ENCODE measurements around the gene SALL3. TPM values are rescaled to one million over a fixed set of nuclear protein-coding genes. Genes with fewer than 3 reads are reported as not detected.

SALL3 gene
- polyA plus RNA-seq, 4 donors = 0.18 to 11.0 (median 8.2) TPM

GRCh38 chr18:78979056-78979729 lies 425 bp upstream of the SALL3 start:
- no peak for DNase-seq (ENCODE audit: low read depth in 4 of 4, low spot score in 3 of 4)

DNA sequence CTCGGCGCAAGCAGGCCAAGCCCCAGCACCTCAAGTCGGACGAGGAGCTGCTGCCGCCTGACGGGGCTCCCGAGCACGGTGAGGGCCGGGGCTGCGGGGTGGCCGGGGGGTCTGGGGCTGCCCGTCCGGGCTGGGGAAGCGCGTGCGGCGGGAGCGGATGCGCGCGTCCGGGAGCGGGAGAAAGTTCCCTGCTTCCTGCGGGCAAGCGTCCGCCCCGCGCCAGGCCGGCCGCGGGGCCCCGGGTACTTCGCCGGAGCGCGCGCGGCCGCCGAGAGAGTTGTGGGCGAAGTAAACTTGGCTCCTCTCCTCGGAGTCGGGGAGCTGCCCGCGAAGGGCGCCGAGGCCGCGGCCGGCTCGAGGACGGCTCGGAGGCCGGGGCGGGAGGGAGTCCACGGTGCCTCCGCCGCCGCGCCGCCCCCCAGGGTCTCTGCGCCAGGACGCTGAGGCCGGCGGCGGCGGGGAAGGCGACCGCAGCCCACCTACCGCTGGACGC lies 707 bp downstream of the SALL3 start:
- no peak for DNase-seq (ENCODE audit: low read depth in 4 of 4, low spot score in 3 of 4)

DNA sequence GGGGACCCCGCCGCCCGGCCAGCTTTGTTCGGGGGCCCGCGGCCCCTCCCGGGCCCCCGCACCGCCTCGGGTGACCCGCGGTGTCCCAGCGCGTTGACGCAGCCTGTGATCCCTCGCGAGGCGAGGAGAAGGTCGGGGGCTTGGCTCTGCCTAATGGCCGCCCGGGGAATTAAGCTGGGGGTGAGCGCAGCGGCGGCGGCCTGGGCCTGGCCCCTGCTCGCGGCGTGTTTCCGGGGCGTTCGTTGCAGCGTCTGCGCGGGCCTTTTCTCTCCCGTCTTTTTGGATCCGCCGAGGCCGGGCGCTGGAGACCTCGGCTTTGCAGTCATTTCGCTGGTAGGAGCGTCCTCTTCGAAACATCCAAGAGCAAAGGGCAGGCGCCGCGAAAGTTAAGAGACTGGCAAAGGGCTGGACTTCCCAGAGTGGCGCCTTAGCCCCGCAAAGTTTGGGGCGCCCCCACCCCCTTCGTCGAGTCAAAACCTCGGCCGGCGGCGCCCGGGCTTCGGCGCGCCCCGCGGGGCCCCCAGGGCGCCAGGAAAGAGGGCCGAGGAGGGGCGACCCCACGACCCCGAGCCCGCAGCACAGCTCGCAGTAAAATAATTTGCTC lies 1.3 kb downstream of the SALL3 start:
- DNase-seq (ENCODE audit: low read depth in 4 of 4, low spot score in 3 of 4) = no peak

GRCh38 chr18:78981394-78981831 lies 1.8 kb downstream of the SALL3 start:
- no peak for DNase-seq (ENCODE audit: low read depth in 4 of 4, low spot score in 3 of 4)

GRCh38 chr18:78981989-78982620 lies 2.5 kb downstream of the SALL3 start:
- no peak for DNase-seq (ENCODE audit: low read depth in 4 of 4, low spot score in 3 of 4)

GRCh38 chr18:78983512-78983911 lies 3.9 kb downstream of the SALL3 start:
- no peak for DNase-seq (ENCODE audit: low read depth in 4 of 4, low spot score in 3 of 4)

DNA sequence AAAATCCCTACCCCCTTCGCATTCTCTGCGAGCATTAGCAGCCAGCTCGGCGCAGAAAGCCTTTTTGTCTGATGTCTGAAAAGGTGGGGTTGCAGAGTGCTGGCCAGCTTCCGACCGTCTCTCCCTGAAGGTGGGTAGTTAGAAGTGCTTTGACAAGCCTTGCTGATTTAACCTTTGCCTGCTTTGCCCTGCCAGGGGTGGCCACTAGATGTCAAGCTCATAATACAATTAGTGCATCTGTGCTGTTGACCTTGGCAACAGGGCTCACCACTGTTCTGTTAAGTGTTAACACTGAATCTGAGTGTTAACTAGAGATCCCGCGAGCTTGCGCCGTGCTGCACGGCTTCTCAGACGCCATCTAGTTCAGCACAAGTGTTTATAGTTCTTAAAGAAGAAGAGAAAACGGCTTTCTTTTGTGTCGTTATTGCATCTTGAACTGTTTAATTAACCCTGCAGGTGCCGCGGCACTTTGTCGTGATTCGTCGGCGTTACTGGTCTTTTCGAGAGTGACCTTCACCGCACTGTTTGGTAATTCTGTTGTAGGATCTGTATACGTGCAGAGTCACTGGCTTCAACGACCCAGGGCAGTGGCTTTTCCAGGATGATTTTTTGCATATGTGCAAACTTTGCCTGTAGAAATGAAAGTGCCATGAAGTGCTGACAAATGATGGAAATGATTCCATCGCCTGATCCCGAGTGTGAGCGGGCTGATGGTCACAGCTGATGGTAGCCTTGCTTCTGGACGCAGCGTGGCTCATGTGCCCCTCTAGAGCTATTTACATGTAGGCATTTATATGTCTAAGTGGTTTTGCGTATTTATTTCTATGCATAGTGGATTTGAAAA lies 5.5 kb downstream of the SALL3 start:
- DNase-seq (ENCODE audit: low read depth in 4 of 4, low spot score in 3 of 4) = no peak

- DNase-seq (ENCODE audit: low read depth in 4 of 4, low spot score in 3 of 4) = no peak
Observed at GRCh38 chr18:78986018-78986481, 6.4 kb downstream of the SALL3 start.

DNA sequence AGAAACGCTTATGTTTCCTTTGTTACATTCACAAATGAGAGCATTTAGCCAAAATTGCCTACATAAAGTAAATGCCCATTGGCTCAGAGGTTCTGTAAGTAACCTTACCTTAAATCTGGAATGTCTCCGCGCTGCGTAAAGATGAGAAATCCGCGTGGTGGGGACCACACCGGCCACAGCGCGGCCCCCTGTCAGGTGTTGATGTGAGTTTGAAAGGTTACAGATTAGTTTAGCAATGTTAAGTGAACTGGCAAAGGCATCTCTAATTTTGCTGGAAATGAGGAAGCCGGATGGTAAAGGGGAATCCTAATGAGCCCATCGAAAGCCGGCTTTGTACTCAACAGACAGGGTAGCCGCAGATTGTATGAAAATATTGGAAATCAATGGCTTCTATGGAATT lies 11.8 kb downstream of the SALL3 start:
- DNase-seq (ENCODE audit: low read depth in 4 of 4, low spot score in 3 of 4) = no peak

DNA sequence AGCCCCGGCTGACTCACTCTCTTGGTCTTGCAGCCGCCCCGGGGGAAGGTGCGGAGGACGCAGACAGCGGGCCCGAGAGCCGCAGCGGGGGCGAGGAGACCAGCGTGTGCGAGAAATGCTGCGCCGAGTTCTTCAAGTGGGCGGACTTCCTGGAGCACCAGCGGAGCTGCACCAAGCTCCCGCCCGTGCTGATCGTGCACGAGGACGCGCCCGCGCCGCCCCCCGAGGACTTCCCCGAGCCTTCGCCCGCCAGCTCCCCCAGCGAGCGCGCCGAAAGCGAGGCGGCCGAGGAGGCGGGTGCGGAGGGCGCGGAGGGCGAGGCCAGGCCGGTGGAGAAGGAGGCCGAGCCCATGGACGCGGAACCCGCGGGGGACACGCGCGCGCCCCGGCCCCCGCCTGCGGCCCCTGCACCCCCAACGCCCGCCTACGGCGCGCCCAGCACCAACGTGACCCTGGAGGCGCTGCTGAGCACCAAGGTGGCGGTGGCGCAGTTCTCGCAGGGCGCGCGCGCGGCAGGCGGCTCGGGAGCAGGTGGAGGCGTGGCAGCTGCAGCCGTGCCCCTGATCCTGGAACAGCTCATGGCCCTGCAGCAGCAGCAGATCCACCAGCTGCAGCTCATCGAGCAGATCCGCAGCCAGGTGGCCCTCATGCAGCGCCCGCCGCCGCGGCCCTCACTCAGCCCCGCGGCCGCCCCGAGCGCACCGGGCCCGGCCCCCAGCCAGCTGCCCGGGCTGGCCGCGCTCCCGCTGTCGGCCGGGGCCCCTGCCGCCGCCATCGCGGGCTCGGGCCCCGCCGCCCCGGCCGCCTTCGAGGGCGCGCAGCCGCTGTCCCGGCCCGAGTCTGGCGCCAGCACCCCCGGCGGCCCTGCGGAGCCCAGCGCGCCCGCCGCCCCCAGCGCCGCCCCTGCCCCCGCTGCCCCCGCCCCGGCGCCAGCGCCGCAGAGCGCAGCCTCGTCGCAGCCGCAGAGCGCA lies 12.7 kb downstream of the SALL3 start:
- DNase-seq (ENCODE audit: low read depth in 4 of 4, low spot score in 3 of 4) = no peak

DNA sequence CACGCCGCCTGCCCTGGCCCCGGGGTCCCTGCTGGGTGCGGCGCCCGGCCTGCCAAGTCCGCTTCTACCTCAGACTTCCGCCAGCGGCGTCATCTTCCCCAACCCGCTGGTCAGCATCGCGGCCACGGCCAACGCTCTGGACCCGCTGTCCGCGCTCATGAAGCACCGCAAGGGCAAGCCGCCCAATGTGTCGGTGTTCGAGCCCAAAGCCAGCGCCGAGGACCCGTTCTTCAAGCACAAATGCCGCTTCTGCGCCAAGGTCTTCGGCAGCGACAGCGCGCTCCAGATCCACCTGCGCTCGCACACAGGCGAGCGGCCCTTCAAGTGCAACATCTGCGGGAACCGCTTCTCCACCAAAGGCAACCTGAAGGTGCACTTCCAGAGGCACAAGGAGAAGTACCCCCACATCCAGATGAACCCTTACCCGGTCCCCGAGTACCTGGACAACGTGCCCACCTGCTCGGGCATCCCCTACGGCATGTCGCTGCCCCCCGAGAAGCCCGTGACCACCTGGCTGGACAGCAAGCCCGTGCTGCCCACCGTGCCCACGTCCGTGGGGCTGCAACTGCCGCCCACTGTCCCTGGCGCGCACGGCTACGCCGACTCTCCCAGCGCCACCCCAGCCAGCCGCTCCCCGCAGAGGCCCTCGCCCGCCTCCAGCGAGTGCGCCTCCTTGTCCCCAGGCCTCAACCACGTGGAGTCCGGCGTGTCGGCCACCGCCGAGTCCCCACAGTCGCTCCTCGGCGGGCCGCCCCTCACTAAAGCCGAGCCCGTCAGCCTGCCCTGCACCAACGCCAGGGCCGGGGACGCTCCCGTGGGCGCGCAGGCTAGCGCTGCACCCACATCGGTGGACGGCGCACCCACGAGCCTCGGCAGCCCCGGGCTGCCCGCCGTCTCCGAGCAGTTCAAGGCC lies 13.7 kb downstream of the SALL3 start:
- DNase-seq (ENCODE audit: low read depth in 4 of 4, low spot score in 3 of 4) = no peak

DNA sequence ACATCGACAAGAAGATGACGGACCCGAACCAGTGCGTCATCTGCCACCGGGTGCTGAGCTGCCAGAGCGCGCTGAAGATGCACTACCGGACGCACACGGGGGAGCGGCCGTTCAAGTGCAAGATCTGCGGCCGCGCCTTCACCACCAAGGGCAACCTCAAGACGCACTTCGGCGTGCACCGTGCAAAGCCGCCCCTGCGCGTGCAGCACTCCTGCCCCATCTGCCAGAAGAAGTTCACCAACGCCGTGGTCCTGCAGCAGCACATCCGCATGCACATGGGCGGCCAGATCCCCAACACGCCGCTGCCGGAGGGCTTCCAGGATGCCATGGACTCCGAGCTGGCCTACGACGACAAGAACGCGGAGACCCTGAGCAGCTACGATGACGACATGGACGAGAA lies 14.4 kb downstream of the SALL3 start:
- no peak for DNase-seq (ENCODE audit: low read depth in 4 of 4, low spot score in 3 of 4)

DNA sequence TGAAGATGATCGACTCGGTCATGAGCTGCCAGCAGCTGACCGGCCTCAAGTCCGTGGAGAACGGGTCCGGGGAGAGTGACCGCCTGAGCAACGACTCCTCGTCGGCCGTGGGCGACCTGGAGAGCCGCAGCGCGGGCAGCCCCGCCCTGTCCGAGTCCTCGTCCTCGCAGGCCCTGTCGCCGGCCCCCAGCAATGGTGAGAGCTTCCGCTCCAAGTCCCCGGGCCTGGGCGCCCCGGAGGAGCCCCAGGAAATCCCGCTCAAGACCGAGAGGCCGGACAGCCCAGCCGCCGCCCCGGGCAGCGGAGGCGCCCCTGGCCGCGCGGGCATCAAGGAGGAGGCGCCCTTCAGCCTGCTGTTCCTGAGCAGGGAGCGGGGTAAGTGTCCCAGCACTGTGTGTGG lies 14.9 kb downstream of the SALL3 start:
- no peak for DNase-seq (ENCODE audit: low read depth in 4 of 4, low spot score in 3 of 4)

DNA sequence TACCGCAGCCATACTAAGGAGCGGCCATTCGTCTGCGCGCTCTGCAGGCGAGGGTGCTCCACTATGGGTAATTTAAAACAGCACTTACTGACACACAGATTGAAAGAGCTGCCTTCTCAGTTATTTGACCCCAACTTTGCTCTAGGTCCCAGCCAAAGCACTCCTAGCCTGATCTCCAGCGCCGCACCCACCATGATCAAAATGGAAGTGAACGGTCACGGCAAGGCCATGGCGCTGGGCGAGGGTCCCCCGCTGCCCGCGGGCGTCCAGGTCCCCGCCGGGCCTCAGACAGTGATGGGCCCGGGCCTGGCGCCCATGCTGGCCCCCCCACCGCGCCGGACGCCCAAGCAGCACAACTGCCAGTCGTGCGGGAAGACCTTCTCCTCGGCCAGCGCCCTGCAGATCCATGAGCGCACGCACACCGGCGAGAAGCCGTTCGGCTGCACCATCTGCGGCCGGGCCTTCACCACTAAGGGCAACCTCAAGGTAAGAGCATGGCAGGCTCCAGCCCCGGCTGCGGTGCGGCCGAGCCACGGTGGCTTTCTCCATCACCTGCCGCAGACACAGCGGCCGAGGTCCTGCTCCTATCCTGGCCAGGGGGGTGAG lies 15.5 kb downstream of the SALL3 start:
- DNase-seq (ENCODE audit: low read depth in 4 of 4, low spot score in 3 of 4) = no peak

- no peak for DNase-seq (ENCODE audit: low read depth in 4 of 4, low spot score in 3 of 4)
Observed at GRCh38 chr18:78995740-78996395, 16.2 kb downstream of the SALL3 start.

DNA sequence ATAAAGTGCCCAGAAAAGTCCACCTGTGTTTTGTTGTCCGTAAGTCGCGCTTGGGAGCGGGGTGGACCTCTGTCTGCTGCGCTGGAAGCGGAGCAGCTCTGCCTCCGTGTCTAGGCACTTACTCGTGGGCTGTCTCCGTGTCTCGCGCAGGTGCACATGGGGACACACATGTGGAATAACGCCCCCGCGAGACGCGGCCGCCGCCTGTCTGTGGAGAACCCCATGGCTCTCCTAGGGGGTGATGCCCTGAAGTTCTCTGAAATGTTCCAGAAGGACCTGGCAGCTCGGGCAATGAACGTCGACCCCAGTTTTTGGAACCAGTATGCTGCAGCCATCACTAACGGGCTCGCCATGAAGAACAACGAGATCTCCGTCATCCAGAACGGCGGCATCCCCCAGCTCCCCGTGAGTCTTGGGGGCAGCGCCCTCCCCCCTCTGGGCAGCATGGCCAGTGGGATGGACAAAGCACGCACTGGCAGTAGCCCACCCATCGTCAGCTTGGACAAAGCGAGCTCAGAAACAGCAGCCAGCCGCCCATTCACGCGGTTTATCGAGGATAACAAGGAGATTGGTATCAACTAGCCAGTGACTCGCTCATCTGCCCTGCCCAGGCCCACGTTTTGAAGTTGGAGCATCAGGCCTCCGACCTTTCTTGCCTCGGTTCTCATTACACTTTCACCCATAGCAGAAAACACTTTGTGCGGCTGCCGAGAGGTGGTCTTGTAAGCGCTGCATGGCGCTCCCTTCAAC lies 17.3 kb downstream of the SALL3 start:
- no peak for DNase-seq (ENCODE audit: low read depth in 4 of 4, low spot score in 3 of 4)
